LNCaP clone FGC (cell line): ENCODE results near the gene KLHL2.

ENCODE experiments used
- DNase-seq: peaks from one replicate; pipeline ENCODE4 v3.0.0-alpha.2; 2011; ENCODE audit warnings: low read depth
- H3K4me3 ChIP-seq: 2 replicates; pipeline ENCODE4 v1.5.1; 2011; ENCODE audit warnings: mild to moderate bottlenecking, low read depth, low read length, control low read depth
- TF ChIP-seq, protein P1 (sequence below): IDR thresholded peaks from 2 replicates; pipeline ENCODE4 v1.5.1; 2012; ENCODE audit warnings: mild to moderate bottlenecking; ENCODE audit not compliant: control insufficient read depth, insufficient read depth; ENCODE audit errors: extremely low read depth

The KLHL2 gene

DNA sequence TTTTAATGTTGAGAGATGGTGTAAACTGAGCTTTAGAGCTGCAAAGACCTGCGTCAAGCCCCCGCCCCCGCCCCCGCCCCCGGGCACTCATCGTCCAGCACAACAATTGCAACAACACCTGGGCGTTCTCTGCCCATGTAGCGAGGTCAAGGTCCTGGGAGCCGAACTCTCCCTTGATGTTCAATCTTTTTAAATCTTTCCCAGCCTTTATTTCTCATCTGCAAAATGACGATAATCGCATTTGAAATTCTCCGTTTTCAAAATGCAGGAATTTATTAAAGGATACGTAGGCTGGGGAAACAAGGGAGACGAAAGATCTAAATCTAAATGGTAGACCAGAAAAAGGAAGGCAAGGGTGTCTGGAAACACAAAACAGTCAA lies 119.5 kb downstream of the KLHL2 start:
- peak overlapping the region; percentile 77 for H3K4me3 ChIP-seq
- no peak for DNase-seq
- TF ChIP-seq, protein P1, sequence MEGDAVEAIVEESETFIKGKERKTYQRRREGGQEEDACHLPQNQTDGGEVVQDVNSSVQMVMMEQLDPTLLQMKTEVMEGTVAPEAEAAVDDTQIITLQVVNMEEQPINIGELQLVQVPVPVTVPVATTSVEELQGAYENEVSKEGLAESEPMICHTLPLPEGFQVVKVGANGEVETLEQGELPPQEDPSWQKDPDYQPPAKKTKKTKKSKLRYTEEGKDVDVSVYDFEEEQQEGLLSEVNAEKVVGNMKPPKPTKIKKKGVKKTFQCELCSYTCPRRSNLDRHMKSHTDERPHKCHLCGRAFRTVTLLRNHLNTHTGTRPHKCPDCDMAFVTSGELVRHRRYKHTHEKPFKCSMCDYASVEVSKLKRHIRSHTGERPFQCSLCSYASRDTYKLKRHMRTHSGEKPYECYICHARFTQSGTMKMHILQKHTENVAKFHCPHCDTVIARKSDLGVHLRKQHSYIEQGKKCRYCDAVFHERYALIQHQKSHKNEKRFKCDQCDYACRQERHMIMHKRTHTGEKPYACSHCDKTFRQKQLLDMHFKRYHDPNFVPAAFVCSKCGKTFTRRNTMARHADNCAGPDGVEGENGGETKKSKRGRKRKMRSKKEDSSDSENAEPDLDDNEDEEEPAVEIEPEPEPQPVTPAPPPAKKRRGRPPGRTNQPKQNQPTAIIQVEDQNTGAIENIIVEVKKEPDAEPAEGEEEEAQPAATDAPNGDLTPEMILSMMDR: no peak

DNA sequence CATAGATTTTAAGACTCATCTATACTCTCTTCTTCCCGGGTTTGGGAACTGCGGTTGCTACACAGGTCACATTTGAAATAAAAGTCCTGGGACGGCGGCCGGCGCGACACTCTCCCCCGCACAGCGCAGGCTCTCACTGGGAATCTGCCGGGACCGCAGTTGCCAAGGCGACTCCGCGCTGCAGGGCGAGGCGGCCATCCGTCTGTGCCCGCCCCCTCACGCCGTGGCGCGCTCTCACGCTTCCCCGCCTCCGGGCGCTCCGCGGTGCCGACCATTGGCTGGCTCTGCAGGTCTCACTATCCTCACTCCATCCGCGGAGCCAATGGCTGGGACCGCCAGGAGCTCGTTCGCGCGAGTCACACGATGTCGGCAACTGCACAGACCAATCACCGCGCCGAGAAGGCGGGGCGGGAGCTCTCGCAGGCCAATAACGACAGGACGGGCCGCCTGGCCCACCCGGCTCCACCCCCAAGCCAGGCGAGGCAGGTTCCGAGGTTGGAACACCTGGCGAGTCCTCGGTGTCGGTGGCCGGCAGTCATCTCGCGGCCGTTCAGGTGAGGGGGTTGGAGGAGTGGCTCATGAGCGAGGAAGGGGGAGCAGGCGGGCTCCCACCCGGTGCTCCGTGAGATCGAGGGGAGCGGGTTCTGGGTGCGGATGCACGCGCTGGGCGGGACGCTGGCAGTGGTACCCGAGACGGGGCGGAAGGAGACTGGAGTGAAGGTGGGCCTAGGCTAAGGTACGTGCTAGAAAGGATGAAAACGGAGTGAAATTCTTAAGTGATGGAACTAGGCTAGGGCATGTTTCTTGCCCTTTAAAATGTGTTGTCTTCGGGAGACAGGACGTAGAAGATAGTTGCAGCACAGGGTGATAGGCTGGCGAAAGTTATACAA lies 120.1 kb downstream of the KLHL2 start, which contains the start of gene MSMO1:
MSMO1 (plus strand) TSS at position 459 of the 890 bp plus-strand sequence. CDS start 5,702 bp downstream, outside the sequence.
- H3K4me3 ChIP-seq: peak within 1 kb of the TSS; percentile 77
- DNase-seq: peak; percentile 99
- TF ChIP-seq, protein P1: no peak

DNA sequence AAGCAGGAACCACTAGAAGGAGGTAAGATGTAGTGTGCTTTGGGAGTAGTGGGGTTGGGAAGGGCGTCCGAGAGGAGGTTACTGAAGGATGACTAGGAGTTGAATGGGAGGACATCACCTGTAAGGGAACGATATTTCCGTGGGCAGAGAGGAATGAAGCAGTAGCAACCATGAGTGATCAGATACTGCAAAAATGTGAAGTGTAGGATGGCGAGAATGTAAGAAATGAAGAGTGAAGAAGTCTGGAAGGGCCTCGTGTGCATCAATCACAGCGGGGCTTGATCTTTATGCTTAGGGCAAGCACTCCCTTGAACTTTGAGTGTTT lies 120.7 kb downstream of the KLHL2 start:
- DNase-seq: no peak

DNA sequence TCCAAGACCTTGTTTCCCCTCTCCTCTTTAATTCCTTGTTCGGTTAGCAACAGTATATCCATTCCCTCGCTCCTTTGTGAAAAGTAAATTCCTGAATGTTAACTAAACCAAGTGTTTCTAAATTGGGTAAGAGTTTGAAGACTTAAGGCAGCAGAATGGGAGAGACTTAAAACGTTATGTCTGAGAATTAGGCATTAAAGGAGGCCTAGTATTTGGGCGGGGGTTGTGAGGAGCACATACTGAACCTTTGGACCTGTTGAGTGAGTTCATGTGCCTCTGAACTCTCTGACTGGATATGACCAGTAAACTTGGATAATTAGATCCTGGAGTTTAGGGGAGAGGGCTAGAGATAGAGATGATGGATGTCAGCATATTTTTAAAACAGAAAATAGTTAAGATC lies 121.3 kb downstream of the KLHL2 start:
- DNase-seq: no peak
- TF ChIP-seq, protein P1: no peak
- H3K4me3 ChIP-seq: peak overlapping the region; percentile 77

More for the DNA sequence above, 120.7 kb downstream of the KLHL2 start:
- peak overlapping the region; percentile 77 for H3K4me3 ChIP-seq
- TF ChIP-seq, protein P1: no peak

DNA sequence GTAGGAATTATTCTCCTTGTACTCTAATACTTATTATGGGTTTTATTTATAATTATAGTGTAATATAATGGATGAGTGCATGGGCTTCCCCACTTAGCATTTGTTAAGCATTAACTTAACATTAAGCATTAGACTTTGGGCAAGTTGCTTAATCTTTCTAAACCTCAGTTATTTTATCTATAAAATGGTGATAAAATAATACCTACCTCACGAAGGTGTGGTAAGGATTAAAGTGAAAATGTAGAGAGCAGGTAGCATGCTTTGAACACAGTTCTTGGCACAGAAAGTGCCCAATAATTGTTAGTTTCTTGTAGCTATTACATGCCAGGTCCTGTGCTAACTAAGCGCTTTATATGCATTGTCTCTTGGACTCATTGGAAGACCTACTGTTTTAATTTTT lies 122.7 kb downstream of the KLHL2 start:
- TF ChIP-seq, protein P1: no peak
- DNase-seq: no peak
- no peak overlapping the region for H3K4me3 ChIP-seq

DNA sequence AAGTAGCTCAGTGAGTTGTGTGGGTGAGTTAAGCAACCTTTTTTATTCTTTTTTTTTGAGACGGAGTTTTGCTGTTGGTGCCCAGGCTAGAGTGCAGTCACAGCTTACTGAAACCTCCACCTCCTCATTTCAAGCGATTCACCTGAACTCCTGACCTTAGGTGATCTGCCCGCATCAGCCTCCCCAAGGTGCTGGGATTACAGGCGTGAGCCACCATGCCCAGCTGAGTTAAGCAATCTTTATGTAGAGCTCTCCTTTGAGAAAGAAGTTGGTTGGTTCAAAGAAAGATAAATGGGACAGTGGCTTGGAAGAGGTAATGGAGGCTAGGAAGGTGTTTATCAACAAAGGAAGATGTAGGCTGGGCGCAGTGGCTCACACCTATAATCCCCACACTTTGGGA lies 123.3 kb downstream of the KLHL2 start:
- TF ChIP-seq, protein P1: no peak
- no peak overlapping the region for H3K4me3 ChIP-seq
- no peak for DNase-seq

DNA sequence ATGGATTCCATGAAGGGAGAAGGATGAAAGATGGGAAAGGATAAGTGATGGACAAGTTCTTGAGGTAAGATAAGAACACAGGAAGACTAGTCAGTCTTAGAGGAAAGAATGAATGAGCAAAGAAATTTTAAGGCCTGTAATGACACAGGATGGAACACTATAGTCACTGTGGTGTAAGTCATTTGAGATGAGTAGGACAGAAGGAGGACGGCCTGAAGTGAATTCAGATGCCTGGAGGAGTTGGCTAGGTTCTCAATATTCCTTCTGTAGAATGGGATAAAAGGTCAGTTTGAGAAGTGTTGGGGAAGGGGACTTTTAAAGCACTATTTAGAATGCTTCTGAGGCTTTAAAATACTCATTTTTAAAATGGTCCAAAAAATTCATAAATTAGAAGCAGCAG lies 124.0 kb downstream of the KLHL2 start:
- TF ChIP-seq, protein P1: no peak
- no peak for DNase-seq
- no peak overlapping the region for H3K4me3 ChIP-seq
